K562 (cell line): ENCODE measurements around the gene TSPYL4. TPM values are rescaled to one million over a fixed set of nuclear protein-coding genes. Genes with fewer than 3 reads are reported as not detected.

ENCODE experiments used
- ATAC-seq: fragments of 200-7000 bp; cut with Tn5 transposase; 3 replicates; pipeline ENCODE4 v1.9.1; 2020; ENCODE audit warnings: moderate library complexity
- BruUV-seq: library from RNA; stranded (reverse); fragments of 400-500 nt; replicated peaks from 2 replicates; lab custom pipeline; 2021; lab: Mats Ljungman, UMichigan
- CTCF ChIA-PET: fragments of 300-600 bp; formaldehyde crosslinking; extraction: SDS; loops from one replicate; lab custom pipeline; 2021; ENCODE audit warnings: low intra/inter-chr PET ratio; lab: Yijun Ruan, JAX
- POLR2A ChIA-PET: fragments of 300-600, 350-650 bp; sonication (Branson Sonifier 250); formaldehyde crosslinking; extraction: SDS; loops from one replicate; lab custom pipeline; 2021; ENCODE audit warnings: antibody characterized with exemption, inconsistent platforms; lab: Yijun Ruan, JAX
- DNase-seq, 4 experiments: peaks; one replicate each; pipeline versions ENCODE4 v3.0.0 to v3.0.0-alpha.2; 2011 to 2018; ENCODE audit warnings: low spot score in 3 of 4, mixed read lengths in 3 of 4; ENCODE audit errors: extremely low read depth in 1 of 4
- FAIRE-seq: peaks from 2 replicates; lab custom pipeline; 2011; peaks lifted over from hg19 to GRCh38; lab: Jason Lieb, UNC
- H2AFZ ChIP-seq: 2 replicates; pipeline ENCODE4 v1.6.0; 2011; ENCODE audit warnings: low read depth, low read length, control low read depth, inconsistent platforms
- H3K27ac ChIP-seq: fragments of 200-600 bp; 3 replicates; pipeline ENCODE4 v1.8.0; 2011; ENCODE audit warnings: low read depth, mild to moderate bottlenecking, control low read depth, inconsistent platforms, low read length, moderate library complexity, mixed read lengths; ENCODE audit errors: extremely low read depth
- H3K27me3 ChIP-seq, 2 experiments: fragments of 300-600 bp in 1 of 2; 2 replicates in 1 of 2; 3 replicates in 1 of 2; pipeline versions ENCODE4 v1.6.0 to v1.8.0; 2011; ENCODE audit warnings: inconsistent platforms in 2 of 2, low read length in 2 of 2, mild to moderate bottlenecking in 1 of 2, mixed read lengths in 1 of 2, moderate library complexity in 1 of 2; ENCODE audit not compliant: control insufficient read depth in 2 of 2, insufficient read depth in 2 of 2
- H3K36me3 ChIP-seq: fragments of 300-600 bp; 3 replicates; pipeline ENCODE4 v1.8.0; 2011; ENCODE audit warnings: mild to moderate bottlenecking, low read length, inconsistent platforms; ENCODE audit not compliant: control insufficient read depth, insufficient read depth
- H3K4me1 ChIP-seq, 2 experiments: fragments of 200-600 bp in 1 of 2; replicated peaks in 1 of 2; 2 replicates in 1 of 2; 3 replicates in 1 of 2; pipeline versions ENCODE4 v1.5.1 to v1.8.0; 2011; ENCODE audit warnings: inconsistent platforms in 2 of 2, low read length in 2 of 2, mild to moderate bottlenecking in 1 of 2, mixed read lengths in 1 of 2, moderate library complexity in 1 of 2; ENCODE audit not compliant: control insufficient read depth in 2 of 2, insufficient read depth in 2 of 2
- H3K4me2 ChIP-seq: 2 replicates; pipeline ENCODE4 v1.6.1; 2011; ENCODE audit warnings: low read length, control low read depth, inconsistent platforms, mixed read lengths; ENCODE audit not compliant: insufficient read depth
- H3K4me3 ChIP-seq: fragments of 200-600 bp; sonication (generic), shearing (Covaris generic); 2 replicates; pipeline ENCODE4 v1.5.1; 2016; ENCODE audit warnings: control low read depth, inconsistent platforms
- H3K79me2 ChIP-seq: fragments of 200-600 bp; 3 replicates; pipeline ENCODE4 v1.8.0; 2011; ENCODE audit warnings: low read length, inconsistent platforms; ENCODE audit not compliant: control insufficient read depth, insufficient read depth
- H3K9ac ChIP-seq, 2 experiments: 2 replicates each; pipeline versions ENCODE4 v1.6.0 to v1.6.1; 2011; ENCODE audit warnings: low read depth in 2 of 2, low read length in 2 of 2, control low read depth in 1 of 2, inconsistent platforms in 1 of 2, mild to moderate bottlenecking in 1 of 2, mixed read lengths in 1 of 2; ENCODE audit not compliant: insufficient read depth in 1 of 2
- H3K9me1 ChIP-seq: one replicate; pipeline ENCODE4 v1.6.0; 2011; ENCODE audit warnings: inconsistent platforms, mild to moderate bottlenecking, low read length, moderate library complexity; ENCODE audit not compliant: control insufficient read depth, insufficient read depth
- H3K9me3 ChIP-seq: replicated peaks from 2 replicates; pipeline ENCODE4 v1.5.1; 2011; ENCODE audit warnings: low read depth, low read length, inconsistent platforms; ENCODE audit not compliant: control insufficient read depth, insufficient read depth
- H4K20me1 ChIP-seq: replicated peaks from 2 replicates; pipeline ENCODE4 v1.6.1; 2011; ENCODE audit warnings: low read length, inconsistent platforms, mixed read lengths; ENCODE audit not compliant: control insufficient read depth, insufficient read depth
- C11orf30 ChIP-seq: fragments of 450-650 bp; IDR thresholded peaks from 2 replicates; pipeline ENCODE4 v1.6.1; 2016; ENCODE audit warnings: low read depth, mild to moderate bottlenecking
- FOXM1 ChIP-seq, 2 experiments: fragments of 450-650 bp in 1 of 2; sonication (generic) in 1 of 2; formaldehyde crosslinking in 1 of 2; IDR thresholded peaks; 2 replicates each; pipeline versions ENCODE4 v1.6.1 to v1.9.0; 2017 to 2022; ENCODE audit warnings: low read depth in 2 of 2, mild to moderate bottlenecking in 2 of 2, missing genetic modification reagents in 1 of 2, moderate library complexity in 1 of 2
- MAFF ChIP-seq: IDR thresholded peaks from 2 replicates; pipeline ENCODE4 v1.6.1; 2012; ENCODE audit warnings: low read length, improper control_type of control experiment
- MAFK ChIP-seq: IDR thresholded peaks from 2 replicates; pipeline ENCODE4 v1.6.1; 2011; ENCODE audit warnings: low read length, improper control_type of control experiment
- MCM7 ChIP-seq, 2 experiments: fragments of 450-650 bp; IDR thresholded peaks; 2 replicates each; pipeline ENCODE4 v1.6.1; 2016 to 2018
- MECOM ChIP-seq: fragments of 250-450 bp; sonication (Bioruptor Pico); IDR thresholded peaks from 2 replicates; pipeline ENCODE4 v1.8.0; 2022; ENCODE audit warnings: inconsistent platforms
- NR4A1 ChIP-seq, 2 experiments: fragments of 250-450 bp in 1 of 2; fragments of 450-650 bp in 1 of 2; sonication (Bioruptor Pico) in 1 of 2; IDR thresholded peaks; 2 replicates each; pipeline versions ENCODE4 v1.4.0 to v1.6.1; 2016 to 2020; ENCODE audit warnings: mild to moderate bottlenecking in 2 of 2, missing compliant biosample characterization in 1 of 2, missing genetic modification characterization in 1 of 2, moderate library complexity in 1 of 2
- SLC30A9 ChIP-seq: fragments of 250-450 bp; sonication (Bioruptor Pico); IDR thresholded peaks from 2 replicates; pipeline ENCODE4 v1.8.0; 2022; ENCODE audit warnings: mild to moderate bottlenecking, moderate library complexity
- SMARCA5 ChIP-seq: fragments of 450-650 bp; IDR thresholded peaks from 2 replicates; pipeline ENCODE4 v1.6.1; 2016
- ZNF316 ChIP-seq: fragments of 450-650 bp; IDR thresholded peaks from 2 replicates; pipeline ENCODE4 v1.6.1; 2016
- ZNF668 ChIP-seq: fragments of 250-450 bp; sonication (Bioruptor Pico); IDR thresholded peaks from 2 replicates; pipeline ENCODE4 v1.8.0; 2022; ENCODE audit warnings: mild to moderate bottlenecking, inconsistent platforms
- WGBS: fragments of 100-300 bp; shearing (Covaris generic); methylation state at CpG from one replicate; pipeline ENCODE4 v1.1.6; 2016; ENCODE audit warnings: low coverage, mixed read lengths; ENCODE audit not compliant: insufficient coverage; ENCODE audit errors: missing lambda C conversion rate; 5-methylcytosine and 5-hydroxymethylcytosine counted together
- in situ Hi-C: fragments of 300-500 bp; cut with MboI; formaldehyde crosslinking; loops from 4 replicates; pipeline ENCODE4 v1.15.0; 2018; ENCODE audit warnings: inconsistent platforms, mixed read lengths
- intact Hi-C: fragments of 100-400 bp; cut with micrococcal nuclease; formaldehyde crosslinking; loops from 2 replicates; pipeline ENCODE4 v1.14.2; 2022
- polyA plus RNA-seq, 8 experiments: library from polyadenylated mRNA; depleted of rRNA in 4 of 8; stranded (reverse) in 5 of 8; unstranded in 3 of 8; fragments of >200 nt; fragmentation: Nextera tagmentation in 2 of 8; fragmentation: Illumina TruSeq in 1 of 8; extraction: Ambion mirVana in 2 of 8; extraction: Trizol in 1 of 8; gene quantifications; 2 replicates each; pipeline versions ENCODE4 v1.2.1 to v1.2.3, GENCODE V29; 2011 to 2014; ENCODE audit warnings: inconsistent platforms in 1 of 8, missing spikeins in 1 of 8
- total RNA-seq, 7 experiments: library from RNA; depleted of rRNA in 6 of 7; stranded (reverse); fragments of >200 nt in 6 of 7; fragmentation: Illumina TruSeq in 2 of 7; extraction: Trizol in 2 of 7; gene quantifications; 2 replicates each; pipeline versions ENCODE4 v1.2.1 to v1.2.3, GENCODE V29; 2011 to 2021; ENCODE audit warnings: low replicate concordance in 1 of 7
- TF ChIP-seq, protein P1 (sequence below): fragments of 450-650 bp; formaldehyde crosslinking; conservative IDR thresholded peaks from 2 replicates; pipeline ENCODE4 v1.4.0; 2022; ENCODE audit warnings: mild to moderate bottlenecking, missing genetic modification characterization
- TF ChIP-seq, protein P2 (sequence below): sonication (generic); formaldehyde crosslinking; IDR thresholded peaks from 2 replicates; pipeline ENCODE4 v1.8.0; 2023; ENCODE audit warnings: missing genetic modification reagents, mild to moderate bottlenecking, borderline replicate concordance

The TSPYL4 gene
- total and polyA plus RNA-seq, 9 of the 15 experiments (the other 6 are each of a cell fraction or from before 2014, with no cell fraction given): 0.69 to 18.0 (median 9.1) TPM

- in situ Hi-C loops: no loop called here
- CTCF ChIA-PET: no interaction called here
These were observed 48.6 kb downstream of the TSPYL4 start for GRCh38 chr6:116205281-116205680.

DNA sequence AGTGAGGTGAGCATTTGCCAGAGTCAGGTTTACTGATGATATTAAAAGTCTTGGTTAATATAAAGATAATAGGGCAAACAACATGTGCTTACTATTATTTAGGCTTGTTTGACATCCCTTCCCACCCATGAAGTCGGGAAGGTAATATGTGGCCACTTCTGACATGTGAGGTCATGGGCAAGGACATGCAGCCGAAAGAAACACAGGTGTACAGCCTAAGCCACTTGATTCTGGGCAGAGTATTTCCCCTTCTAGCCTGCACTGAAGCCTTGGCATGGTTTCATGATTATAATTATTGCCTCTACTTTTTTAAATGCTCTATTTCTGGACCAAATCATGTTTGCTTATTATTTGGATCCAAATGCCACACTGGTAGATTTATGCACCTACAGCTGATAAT lies 52.3 kb downstream of the TSPYL4 start:
- no peak for FAIRE-seq
- Histone ChIP-seq H3K79me2 (no peaks in the 10 kb centered on the region), H3K4me1 (no peaks in the 10 kb centered on the region), H3K36me3 (no peaks in the 10 kb centered on the region), H3K4me3 (no peak overlapping the region), H3K9me1 (no peaks in the 10 kb centered on the region), H3K4me2 (no peak overlapping the region), H3K27ac (no peak overlapping the region), H2AFZ (no peak overlapping the region), H3K27me3 (no peaks in the 10 kb centered on the region), H3K9ac (no peak overlapping the region), H3K9me3 (no peaks in the 10 kb centered on the region), H4K20me1 (no peaks in the 10 kb centered on the region)
- no peak for DNase-seq
- ChIA-PET CTCF (no interaction called here), POLR2A (no interaction called here)
- WGBS: 69% methylated on average over 2 of the region's 2 CpGs
- intact Hi-C loops: no loop called here
- no TSS peak for BruUV-seq
- in situ Hi-C loops: no loop called here
- ATAC-seq: no peak
- no peak for TF ChIP-seq SMARCA5
- TF ChIP-seq, protein P1, sequence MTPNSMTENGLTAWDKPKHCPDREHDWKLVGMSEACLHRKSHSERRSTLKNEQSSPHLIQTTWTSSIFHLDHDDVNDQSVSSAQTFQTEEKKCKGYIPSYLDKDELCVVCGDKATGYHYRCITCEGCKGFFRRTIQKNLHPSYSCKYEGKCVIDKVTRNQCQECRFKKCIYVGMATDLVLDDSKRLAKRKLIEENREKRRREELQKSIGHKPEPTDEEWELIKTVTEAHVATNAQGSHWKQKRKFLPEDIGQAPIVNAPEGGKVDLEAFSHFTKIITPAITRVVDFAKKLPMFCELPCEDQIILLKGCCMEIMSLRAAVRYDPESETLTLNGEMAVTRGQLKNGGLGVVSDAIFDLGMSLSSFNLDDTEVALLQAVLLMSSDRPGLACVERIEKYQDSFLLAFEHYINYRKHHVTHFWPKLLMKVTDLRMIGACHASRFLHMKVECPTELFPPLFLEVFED: no peak
- TF ChIP-seq FOXM1 (IDR thresholded peaks at IDR 0.05; ENCODE audit: low read depth): no peak
- TF ChIP-seq FOXM1 (CRISPR knock-in tag; IDR thresholded peaks at IDR 0.05; ENCODE audit: low read depth): no peak
- TF ChIP-seq, protein P2, sequence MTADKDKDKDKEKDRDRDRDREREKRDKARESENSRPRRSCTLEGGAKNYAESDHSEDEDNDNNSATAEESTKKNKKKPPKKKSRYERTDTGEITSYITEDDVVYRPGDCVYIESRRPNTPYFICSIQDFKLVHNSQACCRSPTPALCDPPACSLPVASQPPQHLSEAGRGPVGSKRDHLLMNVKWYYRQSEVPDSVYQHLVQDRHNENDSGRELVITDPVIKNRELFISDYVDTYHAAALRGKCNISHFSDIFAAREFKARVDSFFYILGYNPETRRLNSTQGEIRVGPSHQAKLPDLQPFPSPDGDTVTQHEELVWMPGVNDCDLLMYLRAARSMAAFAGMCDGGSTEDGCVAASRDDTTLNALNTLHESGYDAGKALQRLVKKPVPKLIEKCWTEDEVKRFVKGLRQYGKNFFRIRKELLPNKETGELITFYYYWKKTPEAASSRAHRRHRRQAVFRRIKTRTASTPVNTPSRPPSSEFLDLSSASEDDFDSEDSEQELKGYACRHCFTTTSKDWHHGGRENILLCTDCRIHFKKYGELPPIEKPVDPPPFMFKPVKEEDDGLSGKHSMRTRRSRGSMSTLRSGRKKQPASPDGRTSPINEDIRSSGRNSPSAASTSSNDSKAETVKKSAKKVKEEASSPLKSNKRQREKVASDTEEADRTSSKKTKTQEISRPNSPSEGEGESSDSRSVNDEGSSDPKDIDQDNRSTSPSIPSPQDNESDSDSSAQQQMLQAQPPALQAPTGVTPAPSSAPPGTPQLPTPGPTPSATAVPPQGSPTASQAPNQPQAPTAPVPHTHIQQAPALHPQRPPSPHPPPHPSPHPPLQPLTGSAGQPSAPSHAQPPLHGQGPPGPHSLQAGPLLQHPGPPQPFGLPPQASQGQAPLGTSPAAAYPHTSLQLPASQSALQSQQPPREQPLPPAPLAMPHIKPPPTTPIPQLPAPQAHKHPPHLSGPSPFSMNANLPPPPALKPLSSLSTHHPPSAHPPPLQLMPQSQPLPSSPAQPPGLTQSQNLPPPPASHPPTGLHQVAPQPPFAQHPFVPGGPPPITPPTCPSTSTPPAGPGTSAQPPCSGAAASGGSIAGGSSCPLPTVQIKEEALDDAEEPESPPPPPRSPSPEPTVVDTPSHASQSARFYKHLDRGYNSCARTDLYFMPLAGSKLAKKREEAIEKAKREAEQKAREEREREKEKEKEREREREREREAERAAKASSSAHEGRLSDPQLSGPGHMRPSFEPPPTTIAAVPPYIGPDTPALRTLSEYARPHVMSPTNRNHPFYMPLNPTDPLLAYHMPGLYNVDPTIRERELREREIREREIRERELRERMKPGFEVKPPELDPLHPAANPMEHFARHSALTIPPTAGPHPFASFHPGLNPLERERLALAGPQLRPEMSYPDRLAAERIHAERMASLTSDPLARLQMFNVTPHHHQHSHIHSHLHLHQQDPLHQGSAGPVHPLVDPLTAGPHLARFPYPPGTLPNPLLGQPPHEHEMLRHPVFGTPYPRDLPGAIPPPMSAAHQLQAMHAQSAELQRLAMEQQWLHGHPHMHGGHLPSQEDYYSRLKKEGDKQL (CRISPR knock-in tag): no peak
- no peak for TF ChIP-seq MCM7 (IDR thresholded peaks at IDR 0.05)
- TF ChIP-seq ZNF668 (CRISPR knock-in tag): no peak
- no peak for TF ChIP-seq MECOM

More at GRCh38 chr6:116205281-116205680, 48.6 kb downstream of the TSPYL4 start:
- Histone ChIP-seq H3K9me1 (no peaks in the 10 kb centered on the region), H2AFZ (no peak overlapping the region), H3K36me3 (no peaks in the 10 kb centered on the region), H3K4me1 (no peaks in the 10 kb centered on the region), H3K4me2 (no peak overlapping the region; the same call in 1 of the 2 replicates), H4K20me1 (no peaks in the 10 kb centered on the region), H3K27me3 (no peaks in the 10 kb centered on the region), H3K9me3 (no peaks in the 10 kb centered on the region), H3K79me2 (no peaks in the 10 kb centered on the region), H3K27ac (no peak overlapping the region), H3K9ac (no peak overlapping the region), H3K4me3 (no peak overlapping the region)
- FAIRE-seq (no peak), ATAC-seq (no peak), DNase-seq (no peak)
- BruUV-seq: no TSS peak
- intact Hi-C loops: no loop called here
- POLR2A ChIA-PET: no interaction called here
- TF ChIP-seq ZNF316: peak; percentile 46; the same call in 1 of the 2 replicates
- TF ChIP-seq SLC30A9 (CRISPR knock-in tag): no peak
- no peak for TF ChIP-seq NR4A1 (CRISPR knock-in tag; IDR thresholded peaks at IDR 0.05)
- no peak for TF ChIP-seq NR4A1 (tag; IDR thresholded peaks at IDR 0.05)
- TF ChIP-seq MAFK: 0 out of 2 replicates have a peak, but pooled peaks have one; percentile 11
- TF ChIP-seq MAFF: peak; percentile 26; the same call in 1 of the 2 replicates
- peak; percentile 39; the same call in 1 of the 2 replicates for TF ChIP-seq C11orf30
- WGBS: 65% methylated on average over 2 of the region's 2 CpGs
